ENCODE data around the gene PRMT7.

- TF ChIP-seq CTCF (IDR thresholded peaks at IDR 0.05) (no peak), POLR2A (IDR thresholded peaks at IDR 0.05) (no peak), POLR2AphosphoS5 (IDR thresholded peaks at IDR 0.05) (no peak)
These were observed 39.1 kb downstream of the PRMT7 start for GRCh38 chr16:68349838-68350410.
